Parathyroid adenoma (tissue), 2 donors: ENCODE measurements around the gene TNFAIP3.

Experiments
- H2AFZ ChIP-seq: fragments of 300-600 bp; sonication (generic); one replicate; pipeline ENCODE4 v1.7.0; 2017; ENCODE audit warnings: antibody characterized with exemption, mild to moderate bottlenecking
- H3K27ac ChIP-seq: fragments of 300-600 bp; sonication (generic); one replicate; pipeline ENCODE4 v1.7.0; 2017
- H3K27me3 ChIP-seq: fragments of 300-600 bp; sonication (generic); one replicate; pipeline ENCODE4 v1.7.0; 2017; ENCODE audit warnings: low read length; ENCODE audit not compliant: control insufficient read depth, insufficient read depth
- H3K36me3 ChIP-seq: fragments of 300-600 bp; sonication (generic); one replicate; pipeline ENCODE4 v1.7.0; 2017; ENCODE audit warnings: low read length; ENCODE audit not compliant: control insufficient read depth, insufficient read depth
- H3K4me1 ChIP-seq: fragments of 300-600 bp; sonication (generic); one replicate; pipeline ENCODE4 v1.7.0; 2017; ENCODE audit warnings: control low read depth
- H3K4me2 ChIP-seq: fragments of 300-600 bp; sonication (generic); one replicate; pipeline ENCODE4 v1.7.0; 2017; ENCODE audit warnings: low read length
- H3K4me3 ChIP-seq: fragments of 300-600 bp; sonication (generic); one replicate; pipeline ENCODE4 v1.7.0; 2017; ENCODE audit warnings: low read depth, low read length
- H3K79me2 ChIP-seq: fragments of 300-600 bp; sonication (generic); one replicate; pipeline ENCODE4 v1.7.0; 2017; ENCODE audit warnings: control low read depth
- H3K9ac ChIP-seq: fragments of 300-600 bp; sonication (generic); one replicate; pipeline ENCODE4 v1.7.0; 2017; ENCODE audit warnings: mild to moderate bottlenecking
- H3K9me3 ChIP-seq: fragments of 300-600 bp; sonication (generic); one replicate; pipeline ENCODE4 v1.7.0; 2017; ENCODE audit warnings: low read length; ENCODE audit not compliant: control insufficient read depth
- CTCF ChIP-seq: fragments of 300-600 bp; sonication (generic); IDR thresholded peaks from one replicate; pipeline ENCODE4 v1.7.0; 2017; ENCODE audit warnings: antibody characterized with exemption, mild to moderate bottlenecking
- donor health status: primary hyperparathyroidism.

Gene TNFAIP3

GRCh38 chr6:137913434-137913833 is 46.4 kb downstream of the TNFAIP3 start:
- H3K27ac ChIP-seq, result no peak overlapping the region
- no peaks in the 10 kb centered on the region for H3K79me2 ChIP-seq
- no peak overlapping the region for H3K4me3 ChIP-seq
- no peaks in the 10 kb centered on the region for H3K9me3 ChIP-seq
- TF ChIP-seq CTCF, result no peak
- no peaks in the 10 kb centered on the region for H3K27me3 ChIP-seq
- no peak overlapping the region for H3K4me2 ChIP-seq
- H2AFZ ChIP-seq, result no peak overlapping the region
- H3K4me1 ChIP-seq, result no peaks in the 10 kb centered on the region
- H3K36me3 ChIP-seq, result no peaks in the 10 kb centered on the region
- no peak overlapping the region for H3K9ac ChIP-seq

DNA sequence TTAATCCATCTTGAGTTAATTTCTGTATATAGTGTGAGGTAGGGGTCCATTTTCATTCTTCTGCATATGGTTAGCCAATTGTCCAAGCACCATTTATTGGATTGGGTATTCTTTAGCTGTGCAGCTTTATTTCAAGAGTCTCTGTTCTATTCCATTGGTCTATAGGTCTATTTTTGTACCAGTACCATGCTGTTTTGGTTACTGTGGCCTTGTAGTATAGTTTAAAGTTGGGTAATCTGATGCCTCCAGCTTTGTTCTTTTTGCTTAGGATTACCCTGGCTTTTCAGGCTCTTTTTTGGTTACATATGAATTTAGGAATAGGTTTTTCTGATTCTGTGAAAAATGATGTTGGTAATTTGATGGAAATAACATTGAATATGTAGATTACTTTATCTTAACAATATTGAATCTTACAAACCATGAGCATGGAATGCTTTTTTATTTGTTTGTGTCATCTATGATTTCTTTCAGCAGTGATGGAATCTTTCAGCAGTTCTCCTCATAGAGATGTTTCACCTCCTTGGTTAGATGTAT is 47.0 kb downstream of the TNFAIP3 start:
- Histone ChIP-seq H3K4me3 (no peak overlapping the region), H3K4me1 (no peaks in the 10 kb centered on the region), H3K79me2 (no peaks in the 10 kb centered on the region), H2AFZ (no peak overlapping the region), H3K9ac (no peak overlapping the region), H3K4me2 (no peak overlapping the region), H3K9me3 (no peaks in the 10 kb centered on the region), H3K36me3 (no peaks in the 10 kb centered on the region), H3K27ac (no peak overlapping the region), H3K27me3 (no peaks in the 10 kb centered on the region)
- no peak for TF ChIP-seq CTCF

- H3K4me2 ChIP-seq, result no peak overlapping the region
- no peaks in the 10 kb centered on the region for H3K79me2 ChIP-seq
- H3K9me3 ChIP-seq, result no peaks in the 10 kb centered on the region
- H3K27me3 ChIP-seq, result no peaks in the 10 kb centered on the region
- H3K9ac ChIP-seq, result no peak overlapping the region
- H2AFZ ChIP-seq, result no peak overlapping the region
- H3K4me3 ChIP-seq, result no peak overlapping the region
- no peaks in the 10 kb centered on the region for H3K4me1 ChIP-seq
- no peak overlapping the region for H3K27ac ChIP-seq
- H3K36me3 ChIP-seq, result no peaks in the 10 kb centered on the region
- TF ChIP-seq CTCF, result no peak
These were observed 47.6 kb downstream of the TNFAIP3 start for GRCh38 chr6:137914530-137915193.

- Histone ChIP-seq H3K9ac (no peak overlapping the region), H3K4me1 (no peaks in the 10 kb centered on the region)
These were observed 48.7 kb downstream of the TNFAIP3 start for GRCh38 chr6:137915790-137916189.

More at GRCh38 chr6:137915790-137916189, 48.7 kb downstream of the TNFAIP3 start:
- H3K4me3 ChIP-seq, result no peak overlapping the region
- no peaks in the 10 kb centered on the region for H3K9me3 ChIP-seq
- H3K4me2 ChIP-seq, result no peak overlapping the region
- H2AFZ ChIP-seq, result no peak overlapping the region
- no peak overlapping the region for H3K27ac ChIP-seq
- H3K36me3 ChIP-seq, result no peaks in the 10 kb centered on the region
- no peak for TF ChIP-seq CTCF
- no peaks in the 10 kb centered on the region for H3K27me3 ChIP-seq
- H3K79me2 ChIP-seq, result no peaks in the 10 kb centered on the region
